HL-60/S4 treated with retinoic acid at 250 ng/mL for 4 days and 3 days (cell line): Measurements from ENCODE around the gene TEX13B.
"Not testable (repeated sequence)": the region's sequence is repeated elsewhere in the genome, so short reads cannot be mapped to it uniquely, and the experiment has no call there.

Experiments used
- in situ Hi-C: fragments of 300-500 bp; cut with MboI; formaldehyde crosslinking; loops from 2 replicates; pipeline ENCODE4 v1.7.0; 2022; ENCODE audit warnings: low sequenced_read_pairs

Gene TEX13B

GRCh38 chrX:107982356-107982755 lies at the start of gene TEX13B:
TEX13B (minus strand) TSS chrX:107982370; CDS start chrX:107982127, 243 bp downstream.
- in situ Hi-C loops = no loop called here

GRCh38 chrX:108029928-108030711 lies 48.0 kb upstream of the TEX13B start:
- in situ Hi-C loops = no loop called here

- in situ Hi-C loops = no loop called here
These were observed 46.7 kb upstream of the TEX13B start for GRCh38 chrX:108028854-108029253.

- in situ Hi-C loops = no loop called here
These were observed 43.9 kb upstream of the TEX13B start for GRCh38 chrX:108025954-108026600.

- in situ Hi-C loops = no loop called here
These were observed 43.2 kb upstream of the TEX13B start for GRCh38 chrX:108025376-108025775.

GRCh38 chrX:108022491-108023089 lies 40.4 kb upstream of the TEX13B start:
- in situ Hi-C loops = no loop called here

- in situ Hi-C loops = no loop called here
These were observed 38.5 kb upstream of the TEX13B start for GRCh38 chrX:108020631-108021030.

GRCh38 chrX:108019382-108019875 lies 37.3 kb upstream of the TEX13B start:
- in situ Hi-C loops = no loop called here

- in situ Hi-C loops = no loop called here
These were observed 36.6 kb upstream of the TEX13B start for GRCh38 chrX:108018656-108019381.

- in situ Hi-C loops = no loop called here
These were observed 19.1 kb upstream of the TEX13B start for GRCh38 chrX:108001218-108001814.

GRCh38 chrX:108000751-108001150 lies 18.6 kb upstream of the TEX13B start:
- in situ Hi-C loops = no loop called here

GRCh38 chrX:107996124-107996523 lies 14.0 kb upstream of the TEX13B start:
- in situ Hi-C loops = no loop called here

- in situ Hi-C loops = no loop called here
These were observed 2.9 kb upstream of the TEX13B start for GRCh38 chrX:107985033-107985432.

- in situ Hi-C loops = no loop called here
These were observed 2.6 kb downstream of the TEX13B start for GRCh38 chrX:107979534-107979933.

- in situ Hi-C loops = no loop called here
These were observed 3.4 kb downstream of the TEX13B start for GRCh38 chrX:107978707-107979307.

- in situ Hi-C loops = no loop called here
These were observed 4.1 kb downstream of the TEX13B start for GRCh38 chrX:107978071-107978470.

- in situ Hi-C loops = no loop called here
These were observed 10.5 kb downstream of the TEX13B start for GRCh38 chrX:107971636-107972035.

- in situ Hi-C loops = no loop called here
These were observed 12.1 kb downstream of the TEX13B start for GRCh38 chrX:107970073-107970472.

GRCh38 chrX:107968623-107969022 lies 13.5 kb downstream of the TEX13B start:
- in situ Hi-C loops = no loop called here

GRCh38 chrX:107955337-107955736 lies 26.8 kb downstream of the TEX13B start:
- in situ Hi-C loops = not testable (repeated sequence)
